Activated CD4-positive, alpha-beta T cell treated with anti-CD3 and anti-CD28 coated beads for 36 hours (primary cell): ENCODE results near the gene ADAMTS2. TPM values are rescaled to one million over a fixed set of nuclear protein-coding genes. Genes with fewer than 3 reads are reported as not detected.

Source experiments
- ATAC-seq: fragments of 200-7000 bp; cut with Tn5 transposase; one replicate; pipeline ENCODE4 v1.10.0; 2021; ENCODE audit warnings: mild to moderate bottlenecking, moderate library complexity
- CTCF ChIA-PET: fragments of 350-600 bp; sonication (Branson Sonifier 250); formaldehyde crosslinking; loops from one replicate; lab custom pipeline; 2021; ENCODE audit warnings: antibody characterized with exemption; lab: Charles Lee
- POLR2A ChIA-PET: fragments of 350-600 bp; sonication (Branson Sonifier 250); formaldehyde crosslinking; loops from one replicate; lab custom pipeline; 2021; ENCODE audit warnings: antibody characterized with exemption, inconsistent platforms; lab: Charles Lee
- DNase-seq: peaks from one replicate; pipeline ENCODE4 v3.0.0-alpha.2; 2020
- H3K27ac Mint-ChIP-seq: one replicate; pipeline ENCODE4 v1.8.0; 2021; ENCODE audit warnings: mixed read lengths
- H3K27me3 Mint-ChIP-seq: one replicate; pipeline ENCODE4 v1.8.0; 2021; ENCODE audit warnings: mixed read lengths
- H3K36me3 Mint-ChIP-seq: one replicate; pipeline ENCODE4 v1.8.0; 2021; ENCODE audit warnings: low read depth, mixed read lengths
- H3K4me1 Mint-ChIP-seq: one replicate; pipeline ENCODE4 v1.8.0; 2021; ENCODE audit warnings: mixed read lengths
- H3K4me3 Mint-ChIP-seq: one replicate; pipeline ENCODE4 v1.8.0; 2021; ENCODE audit warnings: mild to moderate bottlenecking, moderate library complexity, mixed read lengths
- H3K9me3 Mint-ChIP-seq: one replicate; pipeline ENCODE4 v1.8.0; 2021; ENCODE audit warnings: low read depth, mixed read lengths
- intact Hi-C, 2 experiments: fragments of 100-400 bp; cut with DNase I in 1 of 2; cut with micrococcal nuclease in 1 of 2; formaldehyde crosslinking; loops; one replicate each; pipeline versions ENCODE4 v1.14.2 to v1.15.1; 2022 to 2024; cut with DNase I, micrococcal nuclease
- total RNA-seq, 2 experiments: library from RNA; stranded (reverse); gene quantifications; one replicate each; pipeline ENCODE4 v1.2.3, GENCODE V29; 2021

ADAMTS2 gene
- total RNA-seq, 2 experiments from 2014 or later, result not detected

- POLR2A ChIA-PET, result no interaction called here
- no peak for DNase-seq
- CTCF ChIA-PET, result interaction anchor here (0.6 kb wide), 1 partner anchor 199 kb away, joined by 3 read pairs; no protein-coding TSS in a partner anchor
- no peak for ATAC-seq
- intact Hi-C loops, result no loop called here
- Mint-ChIP-seq H3K4me1 (no peaks in the 10 kb centered on the region), H3K27ac (no peak overlapping the region), H3K36me3 (no peaks in the 10 kb centered on the region), H3K9me3 (no peaks in the 10 kb centered on the region), H3K4me3 (no peak overlapping the region), H3K27me3 (no peaks in the 10 kb centered on the region)
Observed at GRCh38 chr5:179269781-179270543, 75.3 kb downstream of the ADAMTS2 start.

DNA sequence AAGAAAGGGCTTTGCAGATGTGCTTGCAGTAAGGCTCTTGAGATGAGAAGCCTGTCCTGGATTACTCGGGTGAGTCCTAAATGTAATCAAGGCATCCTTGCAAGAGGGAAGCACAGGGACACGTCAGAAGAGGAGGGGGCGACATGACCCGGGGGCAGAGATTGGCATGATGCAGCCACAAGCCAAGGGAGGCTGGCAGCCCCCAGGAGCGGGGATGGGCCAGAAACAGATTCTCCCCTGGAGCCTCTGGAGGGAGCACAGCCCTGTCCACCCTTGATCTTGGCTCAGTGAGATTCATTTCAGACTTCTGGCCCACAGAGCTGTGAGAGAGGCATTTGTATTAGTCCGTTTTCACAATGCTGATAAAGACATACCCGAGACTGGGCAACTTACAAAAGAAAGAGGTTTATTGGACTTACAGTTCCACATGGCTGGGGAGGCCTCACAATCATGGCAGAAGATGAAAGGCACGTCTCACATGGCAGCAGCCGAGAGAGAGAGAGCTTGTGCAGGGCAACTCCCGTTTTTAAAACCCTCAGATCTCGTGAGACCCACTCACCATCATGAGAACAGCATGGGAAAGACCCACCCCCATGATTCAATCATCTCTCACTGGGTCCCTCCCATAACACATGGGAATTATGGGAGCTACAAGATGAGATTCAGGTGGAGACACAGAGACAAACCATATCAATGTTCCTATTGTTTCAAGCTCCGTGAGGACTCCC lies 76.1 kb downstream of the ADAMTS2 start:
- ATAC-seq (no peak), DNase-seq (no peak)
- H3K4me1 Mint-ChIP-seq, result no peaks in the 10 kb centered on the region
- intact Hi-C loops, result no loop called here
- no peaks in the 10 kb centered on the region for H3K9me3 Mint-ChIP-seq
- no peaks in the 10 kb centered on the region for H3K27me3 Mint-ChIP-seq
- H3K36me3 Mint-ChIP-seq, result no peaks in the 10 kb centered on the region
- CTCF ChIA-PET, result interaction anchor here (0.6 kb wide), 1 partner anchor 200 kb away, joined by 3 read pairs; no protein-coding TSS in a partner anchor
- no peak overlapping the region for H3K27ac Mint-ChIP-seq
- H3K4me3 Mint-ChIP-seq, result no peak overlapping the region
- POLR2A ChIA-PET, result no interaction called here

- ChIA-PET CTCF (no interaction called here), POLR2A (no interaction called here)
- Mint-ChIP-seq H3K4me1 (no peaks in the 10 kb centered on the region), H3K4me3 (no peak overlapping the region), H3K27ac (no peak overlapping the region), H3K9me3 (no peaks in the 10 kb centered on the region), H3K36me3 (no peaks in the 10 kb centered on the region), H3K27me3 (no peaks in the 10 kb centered on the region)
- ATAC-seq, result no peak
- DNase-seq, result no peak
- intact Hi-C loops, result no loop called here
Observed at GRCh38 chr5:179268399-179268952, 76.8 kb downstream of the ADAMTS2 start.

DNA sequence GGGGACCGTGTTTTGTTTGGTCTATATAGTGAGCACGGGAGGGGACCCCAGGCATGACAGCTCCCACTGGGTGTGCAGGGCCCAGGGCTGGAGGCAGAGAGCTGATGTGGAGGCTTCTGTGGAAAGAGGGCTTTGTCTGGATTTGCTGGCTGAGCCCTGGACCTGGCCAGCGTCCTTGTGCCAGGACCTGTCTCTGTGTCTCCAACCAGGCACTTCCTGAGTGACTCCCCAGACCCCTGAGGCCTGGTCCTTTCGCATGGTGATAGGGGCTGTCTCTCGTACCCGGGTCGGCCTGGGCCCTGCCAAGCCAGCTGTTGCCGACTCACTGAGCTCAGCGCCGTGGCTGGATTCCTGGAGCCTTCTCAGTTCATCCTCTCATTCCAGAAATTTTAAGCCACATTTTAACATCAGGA lies 77.6 kb downstream of the ADAMTS2 start:
- intact Hi-C loops, result no loop called here
- Mint-ChIP-seq H3K27ac (no peak overlapping the region), H3K27me3 (no peaks in the 10 kb centered on the region), H3K4me3 (no peak overlapping the region), H3K4me1 (no peaks in the 10 kb centered on the region), H3K9me3 (no peaks in the 10 kb centered on the region), H3K36me3 (no peaks in the 10 kb centered on the region)
- POLR2A ChIA-PET, result no interaction called here
- CTCF ChIA-PET, result no interaction called here
- ATAC-seq (no peak), DNase-seq (no peak)

GRCh38 chr5:179267071-179267670 lies 78.1 kb downstream of the ADAMTS2 start:
- POLR2A ChIA-PET, result no interaction called here
- no peaks in the 10 kb centered on the region for H3K27me3 Mint-ChIP-seq
- DNase-seq, result no peak
- ATAC-seq, result no peak
- H3K9me3 Mint-ChIP-seq, result no peaks in the 10 kb centered on the region
- intact Hi-C loops, result no loop called here
- no peak overlapping the region for H3K4me3 Mint-ChIP-seq
- CTCF ChIA-PET, result interaction anchor here (0.7 kb wide), 1 partner anchor 60 kb away, joined by 3 read pairs; no protein-coding TSS in a partner anchor
- no peaks in the 10 kb centered on the region for H3K4me1 Mint-ChIP-seq
- H3K27ac Mint-ChIP-seq, result no peak overlapping the region
- no peaks in the 10 kb centered on the region for H3K36me3 Mint-ChIP-seq

GRCh38 chr5:179266291-179267070 lies 78.8 kb downstream of the ADAMTS2 start:
- no peak for ATAC-seq
- H3K36me3 Mint-ChIP-seq, result no peaks in the 10 kb centered on the region
- intact Hi-C loops, result no loop called here
- no peaks in the 10 kb centered on the region for H3K27me3 Mint-ChIP-seq
- H3K9me3 Mint-ChIP-seq, result no peaks in the 10 kb centered on the region
- no peak overlapping the region for H3K4me3 Mint-ChIP-seq
- H3K4me1 Mint-ChIP-seq, result no peaks in the 10 kb centered on the region
- ChIA-PET POLR2A (no interaction called here), CTCF (interaction anchor here (0.7 kb wide), 1 partner anchor 61 kb away, joined by 3 read pairs; no protein-coding TSS in a partner anchor)
- H3K27ac Mint-ChIP-seq, result no peak overlapping the region
- no peak for DNase-seq

GRCh38 chr5:179265514-179266290 lies 79.6 kb downstream of the ADAMTS2 start:
- Mint-ChIP-seq H3K4me3 (no peak overlapping the region), H3K36me3 (no peaks in the 10 kb centered on the region), H3K27ac (no peak overlapping the region), H3K9me3 (no peaks in the 10 kb centered on the region), H3K27me3 (no peaks in the 10 kb centered on the region), H3K4me1 (no peaks in the 10 kb centered on the region)
- ChIA-PET POLR2A (no interaction called here), CTCF (no interaction called here)
- ATAC-seq, result no peak
- no peak for DNase-seq
- intact Hi-C loops, result no loop called here

DNA sequence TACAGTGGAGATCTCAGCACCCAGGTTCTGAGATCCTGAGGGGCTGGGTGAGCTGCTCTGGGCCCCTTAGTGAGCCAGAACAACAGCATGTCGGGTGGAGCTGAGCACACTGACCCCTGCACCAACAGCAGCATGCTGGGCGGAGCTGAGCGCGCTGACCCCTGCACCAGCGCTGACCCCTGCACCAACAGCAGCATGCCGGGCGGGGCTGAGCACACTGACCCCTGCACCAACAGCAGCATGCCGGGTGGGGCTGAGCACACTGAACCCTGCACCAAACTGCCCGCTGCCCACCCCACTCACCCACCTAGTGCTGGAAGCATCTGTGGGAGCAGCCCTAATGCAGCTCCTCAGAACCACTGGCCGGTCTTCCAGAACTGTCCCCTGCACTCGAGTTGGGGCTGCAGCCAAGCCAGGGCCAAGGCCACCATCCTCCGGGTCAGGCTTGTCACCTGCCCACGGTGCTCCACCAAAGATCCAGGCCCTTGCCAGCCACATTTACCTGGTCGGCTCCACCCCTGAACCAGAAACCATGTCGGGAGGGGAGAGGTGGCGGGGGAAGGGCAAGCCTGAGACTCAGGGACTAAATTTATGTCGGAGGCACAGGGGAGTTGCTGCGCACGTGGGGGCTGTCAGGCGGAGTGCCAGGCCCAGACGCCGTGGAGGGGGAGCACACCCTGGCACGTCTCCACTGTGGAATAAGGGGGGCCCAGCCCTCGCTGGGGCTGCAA lies 80.3 kb downstream of the ADAMTS2 start:
- no peak for ATAC-seq
- H3K27me3 Mint-ChIP-seq, result no peaks in the 10 kb centered on the region
- H3K4me1 Mint-ChIP-seq, result no peaks in the 10 kb centered on the region
- no peak overlapping the region for H3K27ac Mint-ChIP-seq
- no peak for DNase-seq
- CTCF ChIA-PET, result no interaction called here
- no peaks in the 10 kb centered on the region for H3K9me3 Mint-ChIP-seq
- POLR2A ChIA-PET, result no interaction called here
- no peak overlapping the region for H3K4me3 Mint-ChIP-seq
- intact Hi-C loops, result no loop called here
- no peaks in the 10 kb centered on the region for H3K36me3 Mint-ChIP-seq

DNA sequence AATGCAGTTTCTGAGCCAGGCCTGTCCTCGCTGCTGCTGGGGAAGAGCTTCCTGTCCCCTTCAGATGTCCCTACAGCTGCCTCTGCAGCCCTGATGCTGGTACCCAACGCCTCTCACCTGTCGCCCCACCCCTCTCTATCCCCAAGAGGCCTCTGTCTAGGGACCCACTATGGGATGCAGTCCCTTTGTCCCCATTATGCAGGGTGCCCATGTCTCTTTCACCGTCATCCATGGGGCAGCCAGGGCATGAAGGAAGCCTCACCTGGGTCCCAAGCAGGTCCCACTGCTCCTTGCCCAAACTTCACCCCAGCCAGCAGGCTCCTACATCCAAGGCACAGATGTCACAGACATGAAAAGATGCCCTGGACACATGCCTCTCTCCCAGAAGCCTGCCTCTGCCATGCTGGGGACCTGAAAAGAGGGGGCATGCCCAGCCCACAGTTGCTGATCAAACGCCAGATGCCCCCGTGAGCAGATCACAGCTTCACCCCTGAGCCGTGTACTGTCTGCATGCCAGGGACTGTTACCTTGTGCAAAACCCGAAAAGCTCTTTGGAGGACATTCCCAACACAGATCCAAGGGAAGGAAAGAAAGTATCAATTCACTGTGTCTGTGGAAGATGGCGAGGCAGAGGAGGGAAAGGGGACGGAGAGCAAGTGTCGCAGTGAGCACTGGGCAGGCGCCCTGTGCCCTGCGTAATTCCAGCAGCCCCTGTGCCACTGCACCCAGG lies 81.0 kb downstream of the ADAMTS2 start:
- ChIA-PET CTCF (no interaction called here), POLR2A (no interaction called here)
- intact Hi-C loops, result no loop called here
- DNase-seq, result no peak
- Mint-ChIP-seq H3K9me3 (no peaks in the 10 kb centered on the region), H3K36me3 (no peaks in the 10 kb centered on the region), H3K4me1 (no peaks in the 10 kb centered on the region), H3K4me3 (no peak overlapping the region), H3K27ac (no peak overlapping the region), H3K27me3 (no peaks in the 10 kb centered on the region)
- ATAC-seq, result no peak
